ENCODE results near the gene ZNF146.
"Not testable (repeated sequence)": the region's sequence is repeated elsewhere in the genome, so short reads cannot be mapped to it uniquely, and the experiment has no call there.

The ZNF146 gene

GRCh38 chr19:36236304-36236945 is 21.5 kb downstream of the ZNF146 start:
- no peak for DNase-seq (ENCODE audit: low read depth)

GRCh38 chr19:36236946-36237310 is 22.0 kb downstream of the ZNF146 start:
- no peak for DNase-seq (ENCODE audit: low read depth)

GRCh38 chr19:36244066-36244465 is 29.2 kb downstream of the ZNF146 start:
- no peak for DNase-seq (ENCODE audit: low read depth)

- no peak for DNase-seq (ENCODE audit: low read depth)
Observed at GRCh38 chr19:36245210-36246005, 30.5 kb downstream of the ZNF146 start.

GRCh38 chr19:36246006-36246481 is 31.1 kb downstream of the ZNF146 start:
- no peak for DNase-seq (ENCODE audit: low read depth)

- DNase-seq (ENCODE audit: low read depth): no peak
Observed at GRCh38 chr19:36252047-36252446, 37.1 kb downstream of the ZNF146 start.

GRCh38 chr19:36254848-36255247 is 39.9 kb downstream of the ZNF146 start:
- DNase-seq (ENCODE audit: low read depth): no peak

- DNase-seq (ENCODE audit: low read depth): no peak
Observed at GRCh38 chr19:36255316-36255715, 40.4 kb downstream of the ZNF146 start.

- DNase-seq (ENCODE audit: low read depth): no peak
Observed at GRCh38 chr19:36256064-36256463, 41.2 kb downstream of the ZNF146 start.

GRCh38 chr19:36256853-36257519 is 42.1 kb downstream of the ZNF146 start:
- DNase-seq (ENCODE audit: low read depth): no peak

- no peak for DNase-seq (ENCODE audit: low read depth)
Observed at GRCh38 chr19:36257520-36257876, 42.6 kb downstream of the ZNF146 start.

- no peak for DNase-seq (ENCODE audit: low read depth)
Observed at GRCh38 chr19:36258028-36258875, 43.3 kb downstream of the ZNF146 start.

GRCh38 chr19:36259211-36259610 is 44.3 kb downstream of the ZNF146 start:
- DNase-seq (ENCODE audit: low read depth): no peak

GRCh38 chr19:36265064-36265463 is 50.2 kb downstream of the ZNF146 start:
- no peak for DNase-seq (ENCODE audit: low read depth)

GRCh38 chr19:36265856-36266374 is 51.0 kb downstream of the ZNF146 start:
- DNase-seq (ENCODE audit: low read depth): no peak

GRCh38 chr19:36266375-36266961 is 51.6 kb downstream of the ZNF146 start:
- no peak for DNase-seq (ENCODE audit: low read depth)

GRCh38 chr19:36267061-36267845 is 52.3 kb downstream of the ZNF146 start:
- DNase-seq (ENCODE audit: low read depth): no peak

- not testable (repeated sequence) for DNase-seq (ENCODE audit: low read depth)
Observed at GRCh38 chr19:36268081-36268480, 53.2 kb downstream of the ZNF146 start.

GRCh38 chr19:36268591-36268990 is 53.7 kb downstream of the ZNF146 start:
- DNase-seq (ENCODE audit: low read depth): not testable (repeated sequence)

- DNase-seq (ENCODE audit: low read depth): not testable (repeated sequence)
Observed at GRCh38 chr19:36269295-36269694, 54.4 kb downstream of the ZNF146 start.

Measured in T-helper 22 cell (primary cell).